NB4 (cell line): Measurements from ENCODE around the gene TTC39B.

Source experiments
- DNase-seq: peaks from one replicate; pipeline ENCODE4 v3.0.0; 2010; ENCODE audit warnings: low read depth
- H3K4me3 ChIP-seq: one replicate; pipeline ENCODE4 v1.5.1; 2011; ENCODE audit warnings: mild to moderate bottlenecking, low read depth, low read length, moderate library complexity
- CTCF ChIP-seq: IDR thresholded peaks from one replicate; pipeline ENCODE4 v1.5.1; 2012; ENCODE audit warnings: low read depth, low read length
- MAX ChIP-seq: IDR thresholded peaks from 2 replicates; pipeline ENCODE4 v1.6.1; 2011; ENCODE audit warnings: low read depth, low read length
- MYC ChIP-seq: IDR thresholded peaks from 2 replicates; pipeline ENCODE4 v1.6.1; 2011; ENCODE audit warnings: low read depth, low read length
- POLR2A ChIP-seq: IDR thresholded peaks from 2 replicates; pipeline ENCODE4 v1.6.1; 2011; ENCODE audit warnings: mild to moderate bottlenecking; ENCODE audit not compliant: insufficient read length; ENCODE audit errors: extremely low read depth

TTC39B gene

GRCh38 chr9:15160673-15161072 lies 146.3 kb downstream of the TTC39B start:
- TF ChIP-seq MYC (no peak), MAX (no peak), CTCF (no peak), POLR2A (no peak)
- no peak overlapping the region for H3K4me3 ChIP-seq
- no peak for DNase-seq

GRCh38 chr9:15158064-15158463 lies 149.0 kb downstream of the TTC39B start:
- DNase-seq = no peak
- TF ChIP-seq MAX (no peak), MYC (no peak), POLR2A (no peak), CTCF (no peak)
- no peak overlapping the region for H3K4me3 ChIP-seq

GRCh38 chr9:15157381-15157780 lies 149.6 kb downstream of the TTC39B start:
- no peak for DNase-seq
- no peak overlapping the region for H3K4me3 ChIP-seq
- TF ChIP-seq MAX = no peak
- TF ChIP-seq CTCF = no peak
- no peak for TF ChIP-seq POLR2A
- no peak for TF ChIP-seq MYC

GRCh38 chr9:15156241-15156640 lies 150.8 kb downstream of the TTC39B start:
- no peak for DNase-seq
- no peak overlapping the region for H3K4me3 ChIP-seq
- TF ChIP-seq POLR2A (no peak), CTCF (no peak), MYC (no peak), MAX (no peak)

- TF ChIP-seq POLR2A (no peak), CTCF (no peak), MAX (no peak), MYC (no peak)
- no peak for DNase-seq
- H3K4me3 ChIP-seq = no peak overlapping the region
These were observed 151.2 kb downstream of the TTC39B start for GRCh38 chr9:15155826-15156225.

- DNase-seq = no peak
- TF ChIP-seq MAX (no peak), MYC (no peak), POLR2A (no peak), CTCF (no peak)
- no peak overlapping the region for H3K4me3 ChIP-seq
These were observed 151.7 kb downstream of the TTC39B start for GRCh38 chr9:15155323-15155722.
